Measurements from ENCODE around the gene TCF3. TPM values are rescaled to one million over a fixed set of nuclear protein-coding genes. Genes with fewer than 3 reads are reported as not detected.
"Not testable (repeated sequence)": the region's sequence is repeated elsewhere in the genome, so short reads cannot be mapped to it uniquely, and the experiment has no call there.

The TCF3 gene
- polyA plus RNA-seq, 4 donors, result 90.2 to 139 (median 124) TPM

DNA sequence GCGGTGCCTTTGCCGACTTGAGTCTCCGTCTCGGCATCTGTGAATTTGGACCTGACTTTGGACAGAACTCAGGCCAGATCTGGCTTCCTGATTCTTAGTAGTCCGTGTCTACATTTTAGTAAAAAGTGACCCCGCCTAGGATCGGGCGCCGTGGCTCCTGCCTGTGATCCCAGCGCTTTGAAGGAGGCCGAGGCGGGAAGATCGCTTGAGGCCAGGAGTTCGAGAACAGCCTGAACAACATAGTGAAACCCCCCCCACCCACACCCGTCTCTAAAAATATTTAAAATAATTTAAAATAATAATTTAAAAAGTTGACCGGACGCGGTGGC lies 849 bp upstream of the TCF3 start:
- no peak for DNase-seq (ENCODE audit: low read depth in 4 of 4, low spot score in 2 of 4)

DNA sequence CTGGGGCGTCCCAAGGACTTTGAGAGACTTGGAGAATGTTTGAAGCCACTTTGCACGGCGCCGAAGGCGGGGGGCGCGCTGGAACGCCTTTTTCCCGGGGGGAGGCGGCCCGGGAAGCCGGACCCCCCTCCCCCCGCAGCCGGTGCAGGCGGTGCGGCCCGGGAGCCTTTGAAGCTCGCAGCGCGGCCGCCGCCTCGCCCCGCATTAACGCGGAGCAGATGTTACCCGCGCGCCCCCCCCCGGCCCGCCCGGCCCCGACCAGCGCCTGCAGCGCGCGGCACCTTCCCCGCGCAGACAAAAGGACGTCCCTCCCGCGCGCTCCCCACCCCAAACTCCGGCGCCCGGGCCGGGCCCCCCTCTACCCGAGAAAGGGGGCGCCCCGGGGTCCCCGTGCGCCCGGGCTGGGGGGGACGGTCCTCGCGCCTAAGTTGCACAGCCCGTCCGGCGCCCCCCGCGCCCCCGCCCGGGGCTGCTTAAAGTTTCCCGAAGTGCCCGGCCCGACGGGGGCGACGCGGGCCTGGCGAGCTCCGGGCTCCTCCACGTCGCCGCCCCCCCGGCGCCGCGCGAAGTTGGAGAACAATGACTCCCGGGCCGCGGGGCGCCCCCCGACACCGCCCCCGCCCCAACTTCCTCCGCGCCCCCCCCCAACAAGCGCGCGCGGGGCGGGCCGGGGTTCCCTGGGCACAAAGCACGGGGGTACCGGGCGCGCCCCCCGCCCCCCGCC lies 685 bp downstream of the TCF3 start:
- DNase-seq (ENCODE audit: low read depth in 4 of 4, low spot score in 2 of 4), result no peak

DNA sequence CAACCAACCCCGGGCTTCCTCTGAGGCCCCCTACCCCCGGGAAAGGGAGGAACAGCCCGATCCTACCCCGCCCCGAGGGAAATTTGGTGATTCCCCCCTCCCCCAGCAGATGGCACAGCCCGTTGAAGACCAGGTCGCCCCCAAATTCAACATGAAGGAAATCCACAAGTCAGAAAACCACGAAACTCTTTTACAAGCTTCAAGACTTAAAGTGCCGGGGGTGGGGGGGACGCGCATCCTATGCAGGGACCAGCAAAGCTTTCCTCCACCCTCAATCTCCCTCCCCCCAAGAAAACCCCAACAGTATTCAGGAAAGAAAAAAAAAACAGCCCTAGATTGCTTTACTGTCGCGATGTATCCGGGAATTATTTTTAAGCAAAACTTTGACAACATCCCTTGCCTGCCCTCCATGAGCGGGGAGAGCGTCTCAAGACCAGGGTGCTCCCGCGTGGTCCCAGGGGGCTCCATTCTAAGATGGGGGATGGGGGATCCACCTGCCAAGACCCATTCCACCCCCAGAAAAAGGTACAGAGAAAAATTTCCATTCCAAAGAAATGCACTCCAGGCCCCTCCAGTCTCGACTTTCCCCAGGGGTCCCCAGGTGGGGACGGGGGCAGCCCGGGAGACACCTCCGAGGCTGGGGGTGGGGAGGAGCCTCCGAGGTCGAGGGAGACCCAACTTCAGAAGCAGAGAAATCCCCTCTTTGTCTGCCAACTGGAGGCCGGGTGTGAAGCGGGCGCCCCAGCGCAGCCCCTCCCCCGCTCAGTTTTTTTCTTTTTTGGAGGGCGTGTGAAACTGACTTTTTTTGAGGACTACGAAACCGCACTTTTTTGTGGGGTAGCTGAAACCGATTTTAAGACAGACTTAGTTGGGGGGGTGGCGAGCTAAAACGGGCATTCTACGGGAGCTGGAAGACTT lies 1.5 kb downstream of the TCF3 start:
- no peak for DNase-seq (ENCODE audit: low read depth in 4 of 4, low spot score in 2 of 4)

DNA sequence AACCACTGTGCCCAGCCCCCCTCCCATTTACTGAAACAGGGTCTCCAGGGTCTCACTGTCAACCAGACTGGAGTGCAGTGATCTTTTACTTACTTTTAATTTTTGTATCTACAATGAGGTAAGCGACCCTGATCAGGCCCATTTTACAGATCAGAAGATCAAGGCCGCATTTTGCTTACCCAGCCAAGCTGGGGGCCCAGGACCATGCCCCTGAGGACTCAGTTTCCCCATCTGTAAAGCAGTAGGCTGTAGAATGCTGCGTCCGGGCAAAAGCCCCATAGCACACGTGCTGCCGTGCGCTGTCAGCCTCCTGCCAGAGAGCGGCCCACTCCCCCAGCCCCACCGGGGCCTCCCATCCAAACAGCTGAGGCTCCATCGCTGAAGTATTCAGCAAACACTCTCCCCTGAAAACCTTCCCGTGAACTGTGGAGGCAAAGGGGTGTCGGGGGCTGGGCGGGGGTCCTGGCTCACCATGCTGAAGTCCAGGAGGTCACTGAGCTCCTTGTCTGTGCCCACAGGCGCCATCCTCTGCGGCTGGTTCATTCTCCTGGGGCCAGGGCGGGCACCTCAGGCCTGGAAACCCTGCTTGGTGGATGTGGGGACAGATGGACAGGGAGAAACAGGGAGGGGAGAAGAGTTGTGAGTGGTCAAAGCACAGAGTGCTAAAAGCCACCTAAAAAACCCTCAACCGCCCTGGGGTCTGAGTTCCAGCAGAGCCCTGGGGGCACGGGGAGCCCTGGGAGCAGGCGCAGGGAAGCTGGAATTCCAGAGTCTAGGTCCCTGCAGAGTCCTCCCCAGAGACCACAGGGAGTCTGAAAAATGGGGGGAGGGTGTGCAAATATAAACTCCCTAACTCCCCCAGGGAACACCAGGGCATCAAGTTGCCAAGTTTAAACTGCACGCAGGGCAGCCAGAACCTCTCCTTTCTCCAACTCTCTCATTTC lies 2.4 kb downstream of the TCF3 start:
- DNase-seq (ENCODE audit: low read depth in 4 of 4, low spot score in 2 of 4), result no peak

DNA sequence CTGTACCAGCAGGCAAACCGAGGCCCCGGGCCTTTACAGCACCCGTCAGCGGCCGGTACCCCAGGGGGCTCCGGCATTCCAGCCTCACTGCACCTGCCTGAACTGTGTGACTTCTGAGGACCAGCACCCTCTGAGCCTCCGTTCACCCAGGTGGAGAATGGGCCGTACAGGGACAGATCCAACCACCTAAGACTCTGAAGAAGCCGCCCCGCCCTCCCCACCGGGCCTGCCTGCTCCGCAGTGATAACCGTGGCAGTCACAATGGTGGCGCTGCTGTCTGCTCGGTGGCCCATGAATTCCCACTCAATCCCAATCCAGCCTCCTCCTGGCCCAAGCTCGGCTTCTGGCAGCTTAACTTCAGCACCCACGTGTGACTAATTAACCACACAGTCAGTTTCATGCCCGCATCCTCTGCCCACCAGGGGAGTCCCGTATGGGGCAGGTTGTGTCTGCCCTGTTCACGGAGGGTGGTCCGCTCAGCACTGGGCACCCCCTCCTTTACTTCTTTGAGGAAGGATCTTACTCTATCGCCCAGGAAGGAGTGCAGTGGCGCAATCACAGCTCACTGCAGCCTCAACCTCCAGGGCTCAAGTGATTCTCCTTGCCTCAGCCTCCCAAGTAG lies 3.4 kb downstream of the TCF3 start:
- no peak for DNase-seq (ENCODE audit: low read depth in 4 of 4, low spot score in 2 of 4)

DNA sequence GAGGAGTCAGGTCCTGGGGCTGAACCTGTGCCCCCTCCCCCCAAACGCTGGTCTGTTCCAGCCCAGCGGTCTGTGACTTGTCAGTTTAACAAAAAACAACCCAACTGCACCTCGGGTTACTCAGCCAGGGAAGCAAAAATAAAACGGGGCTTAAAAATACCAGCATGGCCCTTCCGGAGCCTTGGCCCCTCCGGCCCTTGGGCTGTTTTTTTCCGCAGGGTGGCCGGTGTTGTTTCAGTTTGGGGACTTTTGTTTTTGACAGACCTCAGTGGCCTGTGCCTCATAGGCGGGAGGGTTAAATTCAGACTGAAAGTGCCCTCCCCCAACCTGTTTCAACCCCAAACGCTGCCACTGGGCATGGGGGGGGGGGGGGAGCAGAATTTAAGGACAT lies 4.0 kb downstream of the TCF3 start:
- no peak for DNase-seq (ENCODE audit: low read depth in 4 of 4, low spot score in 2 of 4)

DNA sequence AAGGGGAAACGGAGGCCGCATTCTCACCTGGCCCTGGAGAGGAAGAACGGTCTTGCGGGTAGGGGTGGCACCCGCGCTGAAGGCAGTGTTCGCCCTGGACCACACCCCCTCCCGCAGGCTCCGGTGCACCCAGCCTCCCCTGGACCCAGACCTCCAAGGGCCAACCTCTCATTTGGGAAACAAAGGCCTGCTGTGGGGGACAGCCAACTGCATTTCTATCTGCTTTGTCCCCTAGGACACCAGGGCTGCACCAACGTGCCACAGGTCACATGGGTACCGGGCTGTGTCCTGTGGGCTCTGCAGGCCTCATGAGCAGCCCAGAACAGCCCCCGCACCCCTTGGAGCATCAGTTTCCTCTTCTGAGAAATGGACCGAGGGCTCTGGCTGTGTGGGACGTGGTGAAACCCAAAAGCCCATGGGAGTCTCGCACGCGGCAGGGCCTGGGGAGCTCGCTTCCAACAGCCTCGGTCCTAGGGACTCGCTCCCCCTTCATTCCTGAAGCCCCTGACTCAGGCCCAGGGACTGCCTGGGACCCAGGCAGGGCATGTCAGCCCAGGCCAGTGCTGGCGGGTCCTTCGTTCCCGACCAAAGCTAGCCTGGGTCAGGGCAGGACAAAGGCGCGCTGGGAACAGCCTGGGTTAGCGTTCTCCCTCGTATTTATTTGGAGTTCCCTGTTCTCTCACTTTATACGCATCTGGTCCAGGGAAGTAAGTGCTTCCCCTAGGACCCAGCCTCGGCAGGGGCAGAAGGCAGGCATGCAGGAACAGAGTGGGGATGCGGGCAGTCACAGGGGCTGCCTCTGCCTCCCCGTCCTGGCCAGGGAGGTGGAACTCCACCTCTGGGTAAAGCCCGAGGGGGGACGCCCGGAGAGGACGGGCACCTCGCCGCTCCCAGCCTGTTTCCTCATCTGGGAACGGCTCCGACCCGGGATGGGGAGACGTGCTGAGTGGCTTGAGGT lies 4.6 kb downstream of the TCF3 start:
- DNase-seq (ENCODE audit: low read depth in 4 of 4, low spot score in 2 of 4), result no peak

DNA sequence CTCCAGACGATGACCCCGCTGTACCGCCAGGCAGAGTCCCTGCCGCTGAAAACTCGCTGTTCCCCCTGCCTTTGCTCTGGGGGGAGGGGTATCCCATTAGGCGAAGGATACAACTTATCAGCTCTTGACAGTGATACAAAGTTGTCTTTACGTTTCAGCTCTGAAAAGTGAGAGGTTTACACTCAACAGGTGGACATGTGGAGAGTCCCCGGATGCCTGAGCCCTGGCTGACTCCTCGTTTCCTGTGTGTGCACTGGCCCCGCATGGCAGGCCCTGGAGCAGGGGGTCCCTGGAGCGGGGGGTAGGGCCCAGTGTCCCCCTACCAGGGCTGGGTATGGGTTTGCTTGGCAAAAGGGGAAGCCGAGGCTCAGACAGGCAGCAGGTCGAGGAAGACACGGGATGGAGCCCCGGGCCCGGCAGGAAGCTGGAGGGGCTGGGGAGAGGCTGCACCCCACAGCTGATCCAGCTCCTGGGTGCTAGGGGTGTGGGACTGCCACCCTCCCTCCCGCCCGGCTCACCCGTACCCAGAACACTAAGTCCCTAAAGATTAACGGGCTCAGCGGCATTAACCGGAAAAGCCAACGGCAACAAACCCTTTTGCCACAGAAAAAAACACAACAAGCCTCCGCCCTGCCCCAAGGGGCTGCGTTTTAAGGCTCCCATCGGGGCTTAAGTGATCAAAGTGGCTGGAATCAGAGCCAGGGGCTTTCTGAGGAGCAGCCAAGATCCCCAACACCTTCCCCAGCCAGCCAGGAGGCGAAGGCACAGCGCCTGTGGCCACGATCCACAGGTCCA lies 5.6 kb downstream of the TCF3 start:
- no peak for DNase-seq (ENCODE audit: low read depth in 4 of 4, low spot score in 2 of 4)

DNA sequence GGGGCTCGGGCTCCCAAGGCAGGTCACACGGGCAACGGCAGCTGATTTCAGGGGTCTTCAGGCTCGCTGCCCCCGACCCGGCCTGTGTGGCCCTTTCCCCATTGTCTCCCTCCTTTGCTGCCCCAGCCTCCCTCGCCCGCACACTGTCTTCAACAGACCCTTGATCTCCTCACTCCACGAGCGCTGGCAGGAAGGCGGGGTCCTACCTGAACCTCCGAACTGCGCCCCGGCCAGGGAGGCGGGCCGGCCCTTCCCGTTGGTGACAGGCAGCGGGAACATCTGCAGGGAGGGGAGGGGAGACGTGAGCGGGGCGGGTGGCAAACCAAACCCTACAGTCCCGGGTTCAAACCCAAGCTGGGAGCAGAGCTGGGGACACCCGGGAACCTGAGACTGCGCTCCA lies 6.3 kb downstream of the TCF3 start:
- no peak for DNase-seq (ENCODE audit: low read depth in 4 of 4, low spot score in 2 of 4)

DNA sequence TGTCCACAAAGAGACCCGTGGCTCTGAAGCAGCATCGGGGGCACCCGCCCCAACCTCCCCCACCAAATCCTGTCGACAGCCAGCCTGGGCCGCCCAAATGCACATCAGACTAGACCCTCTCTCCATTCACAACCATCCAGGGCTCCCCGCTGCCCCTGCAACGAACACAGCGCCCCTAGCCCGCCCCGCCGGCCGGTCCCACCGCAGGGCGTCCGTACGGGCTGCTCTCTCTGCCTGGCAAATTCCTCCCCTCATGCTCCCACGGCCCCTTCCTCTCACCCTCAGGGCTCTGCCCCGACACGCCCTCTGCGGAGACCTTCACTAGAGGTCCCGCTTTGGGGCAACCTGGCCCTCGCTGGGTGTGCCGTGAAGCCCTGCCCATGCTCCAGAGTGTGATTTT lies 7.1 kb downstream of the TCF3 start:
- DNase-seq (ENCODE audit: low read depth in 4 of 4, low spot score in 2 of 4), result no peak

DNA sequence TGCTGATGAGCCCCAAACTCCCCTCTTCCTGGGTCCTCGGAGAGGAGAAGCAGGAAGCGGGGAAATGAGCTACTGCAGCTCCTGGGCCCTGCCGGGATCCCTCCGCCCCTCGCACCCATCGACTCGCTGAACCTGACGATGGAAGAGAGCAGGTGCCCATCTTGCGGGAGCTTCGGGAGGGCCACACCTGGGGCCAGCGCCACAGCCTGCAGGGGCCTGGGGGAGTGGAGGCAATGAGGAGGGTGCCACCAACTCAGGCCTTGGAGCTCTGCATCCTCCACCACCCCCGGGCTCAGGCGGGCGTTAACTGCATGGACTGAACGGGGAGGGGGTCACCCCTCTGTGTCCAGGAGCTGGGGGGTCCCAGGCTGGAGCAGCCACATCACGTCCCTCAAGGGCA lies 8.3 kb downstream of the TCF3 start:
- no peak for DNase-seq (ENCODE audit: low read depth in 4 of 4, low spot score in 2 of 4)

DNA sequence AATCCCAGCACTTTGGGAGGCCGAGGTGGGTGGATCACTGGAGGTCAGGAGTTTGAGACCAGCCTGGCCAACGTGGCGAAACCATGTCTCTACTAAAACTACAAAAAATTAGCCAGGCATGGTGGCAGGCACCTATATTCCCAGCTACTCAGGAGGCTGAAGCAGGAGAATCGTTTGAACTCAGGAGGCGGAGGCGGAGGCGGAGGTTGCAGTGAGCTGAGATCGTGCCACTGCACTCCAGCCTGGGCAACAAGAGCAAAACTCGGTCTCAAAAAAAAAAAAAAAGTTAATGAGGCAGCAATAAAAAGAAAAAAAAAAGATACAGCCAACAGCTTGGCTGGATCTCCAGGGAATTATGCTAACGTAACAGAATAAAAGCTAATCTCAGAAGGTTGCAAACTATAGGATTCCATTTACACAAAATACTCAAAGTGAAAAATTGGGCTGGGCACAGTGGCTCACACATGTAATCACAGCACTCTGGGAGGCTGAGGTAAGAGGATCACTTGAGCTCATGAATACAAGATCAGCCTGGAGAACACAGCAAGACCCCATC lies 11.4 kb downstream of the TCF3 start:
- DNase-seq (ENCODE audit: low read depth in 4 of 4, low spot score in 2 of 4), result not testable (repeated sequence)

DNA sequence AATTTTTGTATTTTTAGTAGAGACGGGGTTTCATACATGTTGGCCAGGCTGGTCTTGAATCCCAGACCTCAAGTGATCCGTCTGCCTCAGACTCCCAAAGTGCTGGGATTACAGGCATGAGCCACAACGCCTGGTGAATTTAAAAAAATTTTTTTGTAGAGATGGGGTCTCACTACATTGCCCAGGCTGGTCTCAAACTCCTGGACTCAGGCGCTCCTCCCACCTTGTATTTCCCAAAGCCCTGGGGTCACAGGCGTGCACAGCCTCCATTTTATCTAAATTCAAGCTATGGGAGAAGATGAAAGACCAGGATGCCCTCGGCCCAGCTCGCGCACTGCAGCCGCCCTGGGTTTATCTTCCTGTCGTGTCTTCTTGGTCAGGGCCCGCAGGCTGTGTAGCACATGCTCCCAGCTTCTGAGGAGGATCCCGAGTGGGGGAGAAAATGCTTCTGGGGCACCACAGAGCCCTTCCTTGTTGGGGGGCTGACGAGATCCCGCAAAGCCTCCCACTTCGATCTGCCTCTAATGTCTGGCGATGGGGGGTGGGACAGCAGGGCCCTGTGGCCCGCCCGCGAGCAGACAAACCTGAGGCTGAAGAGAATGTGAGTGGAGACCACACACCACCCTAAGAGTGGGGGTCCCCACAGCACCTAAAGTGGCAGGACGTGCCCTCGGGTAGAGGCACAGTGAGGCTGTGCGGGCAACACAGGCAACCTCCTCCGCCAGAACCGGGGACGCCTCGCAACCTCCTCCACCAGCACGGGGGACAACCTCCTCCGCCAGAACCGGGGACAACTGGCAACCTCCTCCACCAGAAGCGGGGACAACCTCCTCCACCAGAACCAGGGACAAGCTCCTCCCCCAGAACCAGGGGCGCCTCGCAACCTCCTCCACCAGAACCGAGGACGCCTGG lies 15.8 kb downstream of the TCF3 start:
- no peak for DNase-seq (ENCODE audit: low read depth in 4 of 4, low spot score in 2 of 4)

DNA sequence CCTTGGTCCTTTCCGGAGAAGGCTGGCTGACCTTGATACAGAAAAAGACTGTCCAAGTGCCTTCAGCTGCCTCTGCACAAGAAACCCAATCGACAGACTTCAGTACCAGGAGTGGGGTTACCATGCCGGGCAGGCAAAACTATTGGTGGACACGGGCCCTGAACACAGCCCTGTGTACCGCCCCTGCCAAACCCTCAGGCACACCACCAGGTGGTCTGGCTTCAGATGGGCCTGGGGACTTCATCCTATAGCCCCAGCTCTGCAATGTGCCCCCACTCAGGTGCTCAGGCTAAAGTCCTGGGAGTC lies 17.5 kb downstream of the TCF3 start:
- DNase-seq (ENCODE audit: low read depth in 4 of 4, low spot score in 2 of 4), result no peak

DNA sequence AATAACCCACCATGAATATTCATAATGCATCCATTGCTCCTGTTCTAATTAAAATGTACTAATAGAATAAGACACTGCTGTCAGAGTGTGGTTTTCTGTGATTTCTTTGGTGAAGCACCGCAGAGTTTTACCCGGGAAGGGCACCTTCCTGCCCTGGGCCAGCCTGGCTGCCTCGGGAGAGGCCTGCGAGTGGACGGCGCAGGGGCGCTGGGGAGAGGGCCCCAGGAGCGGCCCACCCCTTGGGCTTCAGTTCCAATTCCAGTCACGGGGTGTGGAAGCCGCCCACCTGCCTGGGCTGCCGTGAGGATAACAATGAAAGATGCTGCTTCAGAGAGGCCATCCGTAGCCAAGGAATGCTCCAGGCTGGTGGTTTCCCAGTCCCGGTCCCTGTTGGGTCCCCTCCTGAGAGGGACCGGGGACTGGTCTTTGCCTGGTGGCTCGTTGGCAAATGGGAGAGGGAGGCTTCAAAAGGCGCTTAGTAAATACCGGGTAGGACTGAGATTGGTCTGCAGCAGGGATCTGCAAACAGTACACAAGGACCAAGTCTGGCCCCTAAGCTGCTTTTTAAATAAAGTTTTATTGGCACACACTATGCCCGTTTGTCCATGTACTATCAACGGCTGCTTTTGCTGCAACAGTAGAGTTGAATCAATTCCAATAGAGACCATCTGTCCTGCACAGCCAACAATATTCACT lies 18.0 kb downstream of the TCF3 start:
- DNase-seq (ENCODE audit: low read depth in 4 of 4, low spot score in 2 of 4), result no peak

DNA sequence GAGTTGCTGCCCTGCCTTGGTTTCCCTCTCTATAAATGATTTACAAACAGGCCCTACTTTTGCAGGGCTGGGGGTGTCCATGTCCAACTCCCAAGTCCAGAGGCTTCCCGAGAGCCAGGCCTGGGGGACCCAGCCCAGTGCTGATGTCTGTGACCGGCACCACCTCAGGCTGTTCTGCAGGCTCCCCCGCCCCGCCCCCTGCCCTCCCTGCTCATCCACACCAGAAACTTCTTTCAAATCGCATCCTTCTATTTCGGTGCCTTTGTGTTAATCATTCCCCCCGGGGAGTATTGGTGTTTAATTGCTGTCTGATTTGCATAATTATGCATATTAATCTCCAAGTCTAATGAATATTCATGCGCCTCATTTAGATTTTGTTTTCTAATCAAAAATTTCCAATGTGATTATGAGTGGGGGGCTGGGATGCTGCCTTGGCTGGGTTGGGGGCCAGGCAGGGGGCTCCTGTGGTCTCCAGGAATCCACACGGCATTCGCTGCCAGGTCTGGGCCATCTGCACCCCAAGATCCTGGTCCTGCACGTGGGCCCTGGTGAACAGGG lies 19.1 kb downstream of the TCF3 start:
- no peak for DNase-seq (ENCODE audit: low read depth in 4 of 4, low spot score in 2 of 4)

All from left renal cortex interstitium (tissue), 4 donors.